PC-3 (cell line): Measurements from ENCODE around the gene PLSCR4. TPM values are rescaled to one million over a fixed set of nuclear protein-coding genes. Genes with fewer than 3 reads are reported as not detected.

ENCODE experiments used
- ATAC-seq: fragments of 200-7000 bp; cut with Tn5 transposase; 2 replicates; pipeline ENCODE4 v1.9.1; 2020; ENCODE audit warnings: mild to moderate bottlenecking, moderate library complexity
- BruUV-seq: library from RNA; stranded (reverse); fragments of 400-500 nt; replicated peaks from 2 replicates; lab custom pipeline; 2021; lab: Mats Ljungman, UMichigan
- CTCF ChIA-PET: fragments of 300-600 bp; sonication (Branson Sonifier 250); formaldehyde crosslinking; loops from one replicate; lab custom pipeline; 2022; ENCODE audit warnings: antibody characterized with exemption; lab: Charles Lee
- POLR2A ChIA-PET: fragments of 300-600 bp; sonication (Branson Sonifier 250); formaldehyde crosslinking; loops from one replicate; lab custom pipeline; 2022; ENCODE audit warnings: antibody characterized with exemption; ENCODE audit not compliant: unreplicated experiment; lab: Charles Lee
- DNase-seq: peaks from one replicate; pipeline ENCODE4 v3.0.0-alpha.2; 2015
- H2AFZ ChIP-seq: fragments of 300-600 bp; sonication (generic); 2 replicates; pipeline ENCODE4 v1.6.0; 2016; ENCODE audit warnings: antibody characterized with exemption, low read length
- H3F3A ChIP-seq: fragments of 300-600 bp; sonication (generic); one replicate; pipeline ENCODE4 v1.6.0; 2017; ENCODE audit warnings: antibody characterized with exemption, low read length, control low read depth, mild to moderate bottlenecking; ENCODE audit not compliant: unreplicated experiment
- H3K27ac ChIP-seq: fragments of 300-600 bp; sonication (generic); 2 replicates; pipeline ENCODE4 v1.5.1; 2016; ENCODE audit warnings: mild to moderate bottlenecking, low read length
- H3K27me3 ChIP-seq: fragments of 300-600 bp; sonication (generic); 2 replicates; pipeline ENCODE4 v1.6.1; 2016; ENCODE audit warnings: low read length, mixed read lengths
- H3K36me3 ChIP-seq: fragments of 300-600 bp; sonication (generic); 2 replicates; pipeline ENCODE4 v1.6.1; 2016; ENCODE audit warnings: low read depth, mixed run types, low read length, mixed read lengths
- H3K4me1 ChIP-seq: fragments of 300-600 bp; sonication (generic); 2 replicates; pipeline ENCODE4 v1.5.1; 2016; ENCODE audit warnings: low read length; ENCODE audit not compliant: insufficient read depth
- H3K4me2 ChIP-seq: fragments of 300-600 bp; sonication (generic); 2 replicates; pipeline ENCODE4 v1.6.0; 2016; ENCODE audit warnings: low read length
- H3K4me3 ChIP-seq: fragments of 300-600 bp; sonication (generic); 2 replicates; pipeline ENCODE4 v1.5.1; 2016; ENCODE audit warnings: mild to moderate bottlenecking, low read length, mixed read lengths
- H3K79me2 ChIP-seq: fragments of 300-600 bp; sonication (generic); 2 replicates; pipeline ENCODE4 v1.6.1; 2017; ENCODE audit warnings: low read length, mixed read lengths
- H3K9ac ChIP-seq: fragments of 300-600 bp; sonication (generic); 2 replicates; pipeline ENCODE4 v1.6.0; 2016; ENCODE audit warnings: mild to moderate bottlenecking, low read length
- H3K9me2 ChIP-seq: fragments of 300-600 bp; sonication (generic); replicated peaks from 2 replicates; pipeline ENCODE4 v1.6.1; 2016; ENCODE audit warnings: mixed run types, low read length, mixed read lengths
- H3K9me3 ChIP-seq: fragments of 300-600 bp; sonication (generic); 2 replicates; pipeline ENCODE4 v1.6.1; 2016; ENCODE audit warnings: low read length, mixed read lengths
- H4K20me1 ChIP-seq: fragments of 300-600 bp; sonication (generic); 2 replicates; pipeline ENCODE4 v1.6.1; 2016; ENCODE audit warnings: low read length, mixed read lengths
- CTCF ChIP-seq: fragments of 300-600 bp; sonication (generic); conservative IDR thresholded peaks from 2 replicates; pipeline ENCODE4 v1.5.1; 2017; ENCODE audit warnings: antibody characterized with exemption, low read depth, mild to moderate bottlenecking, low read length
- EZH2 ChIP-seq: fragments of 300-600 bp; sonication (generic); IDR thresholded peaks from one replicate; pipeline ENCODE4 v1.6.1; 2017; ENCODE audit warnings: antibody characterized with exemption, mild to moderate bottlenecking, low read length; ENCODE audit not compliant: unreplicated experiment
- EZH2phosphoT487 ChIP-seq: fragments of 300-600 bp; sonication (generic); IDR thresholded peaks from 2 replicates; pipeline ENCODE4 v1.6.1; 2018; ENCODE audit warnings: mild to moderate bottlenecking, antibody characterized with exemption, low read length, borderline replicate concordance
- intact Hi-C: fragments of 100-400 bp; cut with micrococcal nuclease; formaldehyde crosslinking; loops from 2 replicates; pipeline ENCODE4 v1.9.0; 2023
- total RNA-seq: library from RNA; depleted of rRNA; stranded (reverse); fragments of >200 nt; gene quantifications from 2 replicates; pipeline ENCODE4 v1.2.3, GENCODE V29; 2014

Gene PLSCR4
- total RNA-seq, 1 experiment from 2014 or later: 0.84 TPM

- intact Hi-C loops: no loop called here
- DNase-seq (no peak), ATAC-seq (no peak)
- ChIA-PET POLR2A (interaction anchor here (0.6 kb wide), 1 partner anchor 131 kb away, joined by 3 read pairs; no protein-coding TSS in a partner anchor), CTCF (no interaction called here)
- H3K4me2 ChIP-seq: no peak overlapping the region
- no peaks in the 10 kb centered on the region for H3K4me1 ChIP-seq
- no peaks in the 10 kb centered on the region for H3K36me3 ChIP-seq
- TF ChIP-seq CTCF (no peak), EZH2 (no peak), EZH2phosphoT487 (no peak)
- H3K79me2 ChIP-seq: no peaks in the 10 kb centered on the region
- H4K20me1 ChIP-seq: no peaks in the 10 kb centered on the region
- no peaks in the 10 kb centered on the region for H3K27me3 ChIP-seq
- no peaks in the 10 kb centered on the region for H3K9me3 ChIP-seq
- no peak overlapping the region for H3K9ac ChIP-seq
- no peaks in the 10 kb centered on the region for H3K9me2 ChIP-seq
- no peak overlapping the region for H3K4me3 ChIP-seq
- no peak overlapping the region for H3K27ac ChIP-seq
- H2AFZ ChIP-seq: no peak overlapping the region
- H3F3A ChIP-seq: no peaks in the 10 kb centered on the region
- no TSS peak for BruUV-seq
Observed at GRCh38 chr3:146196789-146197188, 54.1 kb downstream of the PLSCR4 start.

GRCh38 chr3:146195605-146196004 lies 55.3 kb downstream of the PLSCR4 start:
- TF ChIP-seq EZH2: no peak
- no peak for TF ChIP-seq CTCF
- ATAC-seq (no peak), DNase-seq (no peak)
- Histone ChIP-seq H3K4me3 (no peak overlapping the region), H2AFZ (no peak overlapping the region), H3K9me2 (no peaks in the 10 kb centered on the region), H3K27me3 (no peaks in the 10 kb centered on the region), H3K9ac (no peak overlapping the region), H3K9me3 (no peaks in the 10 kb centered on the region), H3K4me1 (no peaks in the 10 kb centered on the region), H3F3A (no peaks in the 10 kb centered on the region), H3K4me2 (no peak overlapping the region), H3K36me3 (no peaks in the 10 kb centered on the region), H3K27ac (no peak overlapping the region), H4K20me1 (no peaks in the 10 kb centered on the region), H3K79me2 (no peaks in the 10 kb centered on the region)
- ChIA-PET POLR2A (no interaction called here), CTCF (no interaction called here)
- no TSS peak for BruUV-seq
- intact Hi-C loops: no loop called here

GRCh38 chr3:146195030-146195429 lies 55.9 kb downstream of the PLSCR4 start:
- H4K20me1 ChIP-seq: no peaks in the 10 kb centered on the region
- H3K36me3 ChIP-seq: no peaks in the 10 kb centered on the region
- no peak overlapping the region for H3K4me3 ChIP-seq
- no peak overlapping the region for H2AFZ ChIP-seq
- H3K27ac ChIP-seq: no peak overlapping the region
- no peaks in the 10 kb centered on the region for H3K27me3 ChIP-seq
- H3F3A ChIP-seq: no peaks in the 10 kb centered on the region
- ATAC-seq (no peak), DNase-seq (no peak)
- no peaks in the 10 kb centered on the region for H3K79me2 ChIP-seq
- intact Hi-C loops: no loop called here
- no peaks in the 10 kb centered on the region for H3K4me1 ChIP-seq
- CTCF ChIA-PET: no interaction called here
- TF ChIP-seq EZH2 (no peak), EZH2phosphoT487 (no peak)
- no TSS peak for BruUV-seq
- no peak overlapping the region for H3K4me2 ChIP-seq
- no peak overlapping the region for H3K9ac ChIP-seq
- POLR2A ChIA-PET: no interaction called here
- no peaks in the 10 kb centered on the region for H3K9me3 ChIP-seq
- no peaks in the 10 kb centered on the region for H3K9me2 ChIP-seq
